Measurements from ENCODE around the gene RPS6KA2.

GRCh38 chr6:166496460-166496859 is 130.6 kb downstream of the RPS6KA2 start:
- TF ChIP-seq CTCF (IDR thresholded peaks at IDR 0.05) (no peak), POLR2A (IDR thresholded peaks at IDR 0.05) (no peak), POLR2AphosphoS5 (IDR thresholded peaks at IDR 0.05) (no peak)

Measured in breast epithelium (tissue), 3 donors.